ENCODE results near the gene DDX41.
"Not testable (repeated sequence)": the region's sequence is repeated elsewhere in the genome, so short reads cannot be mapped to it uniquely, and the experiment has no call there.

DDX41 gene

DNA sequence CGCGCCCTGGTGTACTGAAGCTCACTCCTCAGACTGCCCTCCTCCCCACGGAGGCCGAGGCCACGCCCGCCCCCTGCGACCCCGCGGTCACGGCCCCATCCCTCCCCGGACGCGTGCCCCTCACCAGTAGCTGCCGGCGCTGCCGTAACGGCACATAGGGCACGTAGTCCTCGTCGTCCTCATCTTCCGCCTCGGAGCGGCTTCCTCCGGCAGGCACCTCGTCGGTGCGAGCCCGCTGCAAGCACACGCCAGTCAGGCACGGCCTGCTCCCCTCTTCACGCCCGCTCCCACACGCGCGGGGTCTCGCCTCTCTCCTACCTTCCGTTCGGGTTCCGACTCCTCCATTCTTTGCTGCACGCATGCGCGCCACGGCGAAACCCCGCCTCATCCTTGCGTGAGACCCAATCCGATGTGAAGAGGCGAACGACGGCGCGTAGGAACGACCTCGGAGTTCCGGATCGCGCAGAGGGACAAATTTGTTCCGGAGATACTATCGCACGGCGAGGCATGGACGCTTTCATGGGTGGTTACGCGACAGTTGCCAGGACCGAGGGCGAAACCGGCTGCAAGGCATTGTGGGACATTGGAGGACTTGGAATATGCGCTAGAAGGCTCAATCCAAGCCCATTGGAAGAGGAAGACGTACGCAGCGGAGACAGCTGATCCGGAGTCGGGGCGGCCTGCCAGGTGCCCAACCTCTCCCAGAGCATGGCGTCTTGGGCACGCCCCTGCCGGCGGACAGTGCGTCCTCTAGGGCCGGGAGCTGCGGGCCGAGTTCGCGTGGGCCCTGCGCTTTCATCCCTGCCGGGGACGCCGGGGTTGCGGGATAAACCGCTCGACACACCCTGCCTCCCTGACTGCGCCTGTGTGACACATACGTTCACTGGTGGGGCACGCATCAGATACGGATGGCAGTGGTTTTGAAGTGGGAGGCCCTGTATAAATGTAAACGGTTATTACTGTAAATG lies at the start of gene DDX41:
DDX41 (minus strand) TSS at position 361 of the 968 bp plus-strand sequence; CDS start at position 345, 16 bp downstream.
- H3K4me3 ChIP-seq (ENCODE audit: low read depth, low read length): peak within 1 kb of the TSS; percentile 98
- TF ChIP-seq, protein P1, sequence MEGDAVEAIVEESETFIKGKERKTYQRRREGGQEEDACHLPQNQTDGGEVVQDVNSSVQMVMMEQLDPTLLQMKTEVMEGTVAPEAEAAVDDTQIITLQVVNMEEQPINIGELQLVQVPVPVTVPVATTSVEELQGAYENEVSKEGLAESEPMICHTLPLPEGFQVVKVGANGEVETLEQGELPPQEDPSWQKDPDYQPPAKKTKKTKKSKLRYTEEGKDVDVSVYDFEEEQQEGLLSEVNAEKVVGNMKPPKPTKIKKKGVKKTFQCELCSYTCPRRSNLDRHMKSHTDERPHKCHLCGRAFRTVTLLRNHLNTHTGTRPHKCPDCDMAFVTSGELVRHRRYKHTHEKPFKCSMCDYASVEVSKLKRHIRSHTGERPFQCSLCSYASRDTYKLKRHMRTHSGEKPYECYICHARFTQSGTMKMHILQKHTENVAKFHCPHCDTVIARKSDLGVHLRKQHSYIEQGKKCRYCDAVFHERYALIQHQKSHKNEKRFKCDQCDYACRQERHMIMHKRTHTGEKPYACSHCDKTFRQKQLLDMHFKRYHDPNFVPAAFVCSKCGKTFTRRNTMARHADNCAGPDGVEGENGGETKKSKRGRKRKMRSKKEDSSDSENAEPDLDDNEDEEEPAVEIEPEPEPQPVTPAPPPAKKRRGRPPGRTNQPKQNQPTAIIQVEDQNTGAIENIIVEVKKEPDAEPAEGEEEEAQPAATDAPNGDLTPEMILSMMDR (IDR thresholded peaks at IDR 0.05; ENCODE audit: low read depth, low read length, missing control alignments): no peak
- DNase-seq (ENCODE audit: low read depth): peak; percentile 97
- in situ Hi-C loops (cut with HindIII; ENCODE audit: low sequenced_read_pairs): no loop called here

DNA sequence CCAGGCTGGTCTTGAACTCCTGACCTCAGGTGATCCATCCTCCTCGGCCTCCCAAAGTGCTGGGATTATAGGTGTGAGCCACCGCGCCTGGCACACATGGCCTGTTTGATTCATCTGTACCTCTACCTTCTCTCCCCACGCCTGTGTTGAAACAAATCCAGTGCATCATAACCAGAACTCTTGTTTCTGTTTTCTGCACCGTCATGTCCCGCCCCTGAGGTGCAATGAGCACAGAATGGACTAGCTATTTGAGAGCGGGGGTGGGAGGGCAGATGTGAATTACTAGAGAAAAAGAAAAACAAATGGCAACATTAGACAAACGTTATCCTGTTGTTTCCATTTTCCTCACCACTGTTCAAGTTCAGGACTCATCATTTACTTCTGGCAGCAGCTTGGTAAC lies 48.3 kb upstream of the DDX41 start:
- no peak for DNase-seq (ENCODE audit: low read depth)
- no peak overlapping the region for H3K4me3 ChIP-seq (ENCODE audit: low read depth, low read length)
- in situ Hi-C loops (cut with HindIII; ENCODE audit: low sequenced_read_pairs): no loop called here
- TF ChIP-seq, protein P1 (IDR thresholded peaks at IDR 0.05; ENCODE audit: low read depth, low read length, missing control alignments): no peak

DNA sequence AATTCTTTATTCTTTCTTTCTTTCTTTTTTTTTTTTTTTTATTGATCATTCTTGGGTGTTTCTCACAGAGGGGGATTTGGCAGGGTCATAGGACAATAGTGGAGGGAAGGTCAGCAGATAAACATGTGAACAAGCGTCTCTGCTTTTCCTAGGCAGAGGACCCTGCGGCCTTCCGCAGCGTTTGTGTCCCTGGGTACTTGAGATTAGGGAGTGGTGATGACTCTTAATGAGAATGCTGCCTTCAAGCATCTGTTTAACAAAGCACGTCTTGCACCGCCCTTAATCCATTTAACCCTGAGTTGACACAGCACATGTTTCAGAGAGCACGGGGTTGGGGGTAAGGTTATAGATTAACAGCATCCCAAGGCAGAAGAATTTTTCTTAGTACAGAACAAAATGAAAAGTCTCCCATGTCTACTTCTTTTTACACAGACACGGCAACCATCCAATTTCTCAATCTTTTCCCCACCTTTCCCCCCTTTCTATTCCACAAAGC lies 42.7 kb upstream of the DDX41 start:
- in situ Hi-C loops (cut with HindIII; ENCODE audit: low sequenced_read_pairs); DNase-seq (ENCODE audit: low read depth); H3K4me3 ChIP-seq (ENCODE audit: low read depth, low read length): not testable (repeated sequence)

DNA sequence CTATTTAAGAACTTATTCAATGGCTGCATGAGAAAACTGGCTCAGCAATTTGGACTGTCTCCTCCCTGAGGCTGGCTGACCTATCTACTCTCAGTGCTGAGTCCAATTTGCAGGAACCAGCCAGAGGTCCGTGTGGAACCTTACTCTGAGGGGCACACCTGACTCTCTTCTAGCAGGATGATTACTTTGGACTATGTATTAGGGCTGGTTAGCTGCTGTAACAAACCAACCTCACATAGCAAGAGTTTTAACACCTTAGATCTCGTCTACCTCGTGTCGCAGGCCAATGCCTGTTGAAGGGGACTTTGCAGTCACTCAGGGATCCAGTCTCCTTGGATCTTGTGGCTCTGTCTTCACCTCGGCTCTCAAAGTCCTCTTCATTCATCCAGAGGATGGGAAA lies 41.0 kb upstream of the DDX41 start:
- no peak overlapping the region for H3K4me3 ChIP-seq (ENCODE audit: low read depth, low read length)
- TF ChIP-seq, protein P1 (IDR thresholded peaks at IDR 0.05; ENCODE audit: low read depth, low read length, missing control alignments): no peak
- DNase-seq (ENCODE audit: low read depth): no peak
- in situ Hi-C loops (cut with HindIII; ENCODE audit: low sequenced_read_pairs): no loop called here

DNA sequence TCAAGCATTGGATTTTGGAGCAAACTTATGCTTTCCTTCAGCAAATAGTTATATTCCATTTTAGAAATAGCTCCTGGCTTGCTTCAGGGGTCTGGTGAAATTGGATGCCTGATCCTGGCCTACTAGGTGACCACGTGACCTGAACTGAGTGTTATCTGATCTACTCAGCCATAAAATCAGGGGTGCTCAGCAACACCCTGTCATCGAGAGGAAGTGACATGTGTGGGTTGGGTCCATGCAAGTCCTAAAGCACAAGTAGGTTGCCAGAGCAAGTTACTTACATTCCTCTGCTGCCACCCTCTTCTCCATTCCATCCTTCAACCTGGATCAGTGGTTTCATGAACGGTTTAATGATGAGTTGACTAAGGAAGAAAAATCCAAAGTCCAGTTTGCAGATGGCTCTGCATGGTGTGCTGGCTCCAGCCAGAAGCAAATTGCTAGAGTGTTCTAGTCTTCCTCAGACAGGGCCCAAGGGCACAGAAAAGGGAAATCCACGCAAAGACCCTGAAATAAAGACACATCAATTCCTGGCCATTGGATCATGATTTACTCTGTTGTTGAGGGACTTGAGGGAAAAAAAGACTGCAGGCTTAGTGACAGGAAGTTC lies 40.4 kb upstream of the DDX41 start:
- TF ChIP-seq, protein P1 (IDR thresholded peaks at IDR 0.05; ENCODE audit: low read depth, low read length, missing control alignments): no peak
- in situ Hi-C loops (cut with HindIII; ENCODE audit: low sequenced_read_pairs): no loop called here

DNA sequence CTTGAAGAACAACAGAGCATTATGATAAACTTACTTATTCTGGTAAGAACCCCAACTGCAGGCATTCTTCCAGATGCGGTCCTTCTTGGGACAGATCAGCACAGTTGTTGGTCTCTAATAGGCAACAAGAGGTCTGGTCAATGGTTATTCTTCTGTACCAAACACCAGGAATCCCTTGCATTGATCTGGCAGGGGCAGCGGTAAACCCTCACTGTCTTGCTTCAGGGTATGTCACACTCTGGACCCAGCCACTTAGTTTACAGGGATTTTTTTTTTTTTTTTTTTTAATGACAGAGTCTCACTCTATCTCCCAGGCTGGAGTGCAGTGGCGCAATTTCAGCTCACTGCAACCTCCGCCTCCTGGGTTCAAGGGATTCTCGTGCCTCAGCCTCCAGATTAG lies 38.9 kb upstream of the DDX41 start:
- DNase-seq (ENCODE audit: low read depth): no peak
- TF ChIP-seq, protein P1 (IDR thresholded peaks at IDR 0.05; ENCODE audit: low read depth, low read length, missing control alignments): no peak
- H3K4me3 ChIP-seq (ENCODE audit: low read depth, low read length): no peak overlapping the region
- in situ Hi-C loops (cut with HindIII; ENCODE audit: low sequenced_read_pairs): no loop called here

More for the DNA sequence above, 40.4 kb upstream of the DDX41 start:
- no peak for DNase-seq (ENCODE audit: low read depth)
- no peak overlapping the region for H3K4me3 ChIP-seq (ENCODE audit: low read depth, low read length)

Data from astrocyte of the cerebellum (primary cell).